ENCODE results near the gene PCDH15.

Gene PCDH15

GRCh38 chr10:54808186-54808935 is 7.3 kb upstream of the PCDH15 start:
- Histone ChIP-seq H3K9ac (ENCODE audit: low read length) (no peak overlapping the region), H3K4me3 (ENCODE audit: low read length) (no peak overlapping the region), H3K9me3 (replicated peaks; ENCODE audit: insufficient read depth, low read length) (no peaks in the 10 kb centered on the region), H3K27me3 (replicated peaks; ENCODE audit: insufficient read depth, low read length) (no peaks in the 10 kb centered on the region), H3K36me3 (replicated peaks; ENCODE audit: insufficient read depth, low read length) (no peaks in the 10 kb centered on the region), H3K79me2 (ENCODE audit: low read length) (no peaks in the 10 kb centered on the region), H3K4me2 (ENCODE audit: low read depth, low read length) (no peak overlapping the region), H4K20me1 (ENCODE audit: insufficient read depth, low read length) (no peaks in the 10 kb centered on the region), H2AFZ (ENCODE audit: low read length) (no peak overlapping the region), H3K4me1 (ENCODE audit: low read length) (no peaks in the 10 kb centered on the region), H3F3A (ENCODE audit: insufficient read depth, low read length) (no peaks in the 10 kb centered on the region), H3K9me2 (replicated peaks; ENCODE audit: insufficient read depth, low read length) (no peaks in the 10 kb centered on the region), H3K27ac (ENCODE audit: low read length) (no peak overlapping the region)
- TF ChIP-seq EZH2 (optimal IDR thresholded peaks at IDR 0.05; ENCODE audit: low read depth, low read length), result no peak
- no peak for TF ChIP-seq EZH2phosphoT487 (IDR thresholded peaks at IDR 0.05; ENCODE audit: low read length)
- TF ChIP-seq, protein P1, sequence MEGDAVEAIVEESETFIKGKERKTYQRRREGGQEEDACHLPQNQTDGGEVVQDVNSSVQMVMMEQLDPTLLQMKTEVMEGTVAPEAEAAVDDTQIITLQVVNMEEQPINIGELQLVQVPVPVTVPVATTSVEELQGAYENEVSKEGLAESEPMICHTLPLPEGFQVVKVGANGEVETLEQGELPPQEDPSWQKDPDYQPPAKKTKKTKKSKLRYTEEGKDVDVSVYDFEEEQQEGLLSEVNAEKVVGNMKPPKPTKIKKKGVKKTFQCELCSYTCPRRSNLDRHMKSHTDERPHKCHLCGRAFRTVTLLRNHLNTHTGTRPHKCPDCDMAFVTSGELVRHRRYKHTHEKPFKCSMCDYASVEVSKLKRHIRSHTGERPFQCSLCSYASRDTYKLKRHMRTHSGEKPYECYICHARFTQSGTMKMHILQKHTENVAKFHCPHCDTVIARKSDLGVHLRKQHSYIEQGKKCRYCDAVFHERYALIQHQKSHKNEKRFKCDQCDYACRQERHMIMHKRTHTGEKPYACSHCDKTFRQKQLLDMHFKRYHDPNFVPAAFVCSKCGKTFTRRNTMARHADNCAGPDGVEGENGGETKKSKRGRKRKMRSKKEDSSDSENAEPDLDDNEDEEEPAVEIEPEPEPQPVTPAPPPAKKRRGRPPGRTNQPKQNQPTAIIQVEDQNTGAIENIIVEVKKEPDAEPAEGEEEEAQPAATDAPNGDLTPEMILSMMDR (IDR thresholded peaks at IDR 0.05; ENCODE audit: low read length), result no peak
- no peak for DNase-seq

- Histone ChIP-seq H3K79me2 (ENCODE audit: low read length) (no peaks in the 10 kb centered on the region), H3K27me3 (replicated peaks; ENCODE audit: insufficient read depth, low read length) (no peaks in the 10 kb centered on the region)
- no peak for TF ChIP-seq EZH2 (optimal IDR thresholded peaks at IDR 0.05; ENCODE audit: low read depth, low read length)
- TF ChIP-seq EZH2phosphoT487 (IDR thresholded peaks at IDR 0.05; ENCODE audit: low read length), result no peak
- TF ChIP-seq, protein P1 (IDR thresholded peaks at IDR 0.05; ENCODE audit: low read length), result no peak
These were observed 1.5 kb downstream of the PCDH15 start for GRCh38 chr10:54799506-54799905.

DNA sequence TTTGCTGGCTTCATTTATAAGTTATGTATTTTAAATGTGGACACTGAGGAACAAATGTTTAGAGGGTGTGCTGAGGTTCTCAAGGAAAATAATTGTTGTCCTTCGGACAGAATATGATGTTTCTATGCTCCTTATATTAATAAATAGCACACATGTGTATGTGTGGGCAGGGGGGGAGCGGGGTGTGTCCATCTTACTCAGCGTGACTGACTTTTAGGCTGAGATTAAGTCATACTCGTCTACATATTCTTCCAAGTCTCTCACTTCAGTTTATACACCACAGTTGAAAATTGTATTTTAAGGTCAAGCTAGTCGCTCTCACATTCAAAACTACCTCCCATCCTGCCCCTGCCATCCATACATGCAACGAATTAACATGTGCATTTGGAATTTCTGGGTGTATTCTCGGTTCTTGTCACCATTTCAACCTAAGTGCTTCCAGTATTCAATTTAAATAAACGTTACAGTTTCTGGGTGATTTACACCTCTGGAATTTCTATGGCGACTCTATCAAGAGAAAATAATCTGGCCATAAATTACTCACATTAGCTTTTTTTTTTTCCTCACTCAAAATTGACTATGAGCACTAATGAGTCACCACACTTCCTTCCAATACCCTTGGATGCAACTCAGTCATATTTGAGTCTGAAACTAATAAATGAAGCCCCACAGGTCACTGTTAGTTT is 3.3 kb downstream of the PCDH15 start:
- no peaks in the 10 kb centered on the region for H3K9me2 ChIP-seq (replicated peaks; ENCODE audit: insufficient read depth, low read length)
- H3K27ac ChIP-seq (ENCODE audit: low read length), result no peak overlapping the region
- H3K79me2 ChIP-seq (ENCODE audit: low read length), result no peaks in the 10 kb centered on the region
- no peak overlapping the region for H3K4me3 ChIP-seq (ENCODE audit: low read length)
- H3K9me3 ChIP-seq (replicated peaks; ENCODE audit: insufficient read depth, low read length), result no peaks in the 10 kb centered on the region
- peaks cover 6% of the 10 kb centered on the region for H3F3A ChIP-seq (ENCODE audit: insufficient read depth, low read length)
- H3K4me1 ChIP-seq (ENCODE audit: low read length), result peaks cover 7% of the 10 kb centered on the region
- no peaks in the 10 kb centered on the region for H4K20me1 ChIP-seq (ENCODE audit: insufficient read depth, low read length)
- no peaks in the 10 kb centered on the region for H3K36me3 ChIP-seq (replicated peaks; ENCODE audit: insufficient read depth, low read length)
- no peaks in the 10 kb centered on the region for H3K27me3 ChIP-seq (replicated peaks; ENCODE audit: insufficient read depth, low read length)
- no peak overlapping the region for H3K9ac ChIP-seq (ENCODE audit: low read length)
- TF ChIP-seq EZH2 (optimal IDR thresholded peaks at IDR 0.05; ENCODE audit: low read depth, low read length) (no peak), EZH2phosphoT487 (IDR thresholded peaks at IDR 0.05; ENCODE audit: low read length) (no peak)
- TF ChIP-seq, protein P1 (IDR thresholded peaks at IDR 0.05; ENCODE audit: low read length), result no peak
- DNase-seq, result no peak
- no peak overlapping the region for H2AFZ ChIP-seq (ENCODE audit: low read length)
- H3K4me2 ChIP-seq (ENCODE audit: low read depth, low read length), result no peak overlapping the region

More at GRCh38 chr10:54799506-54799905, 1.5 kb downstream of the PCDH15 start:
- Histone ChIP-seq H3K4me2 (ENCODE audit: low read depth, low read length) (no peak overlapping the region), H3K36me3 (replicated peaks; ENCODE audit: insufficient read depth, low read length) (no peaks in the 10 kb centered on the region), H3K4me3 (ENCODE audit: low read length) (no peak overlapping the region), H3K27ac (ENCODE audit: low read length) (no peak overlapping the region), H3K9ac (ENCODE audit: low read length) (no peak overlapping the region), H3K9me2 (replicated peaks; ENCODE audit: insufficient read depth, low read length) (no peaks in the 10 kb centered on the region), H3K9me3 (replicated peaks; ENCODE audit: insufficient read depth, low read length) (no peaks in the 10 kb centered on the region), H3F3A (ENCODE audit: insufficient read depth, low read length) (peaks cover 6% of the 10 kb centered on the region), H3K4me1 (ENCODE audit: low read length) (peaks cover 7% of the 10 kb centered on the region), H2AFZ (ENCODE audit: low read length) (no peak overlapping the region), H4K20me1 (ENCODE audit: insufficient read depth, low read length) (no peaks in the 10 kb centered on the region)
- DNase-seq, result no peak

Measured in MM.1S (cell line).